NOMO-1 treated with dmso at 0.1 percent for 144 hours (cell line): ENCODE data around the gene ZDHHC12.

Experiments used
- DNase-seq: peaks from one replicate; lab custom pipeline; 2025; ENCODE audit not compliant: unreplicated experiment; lab: John Stamatoyannopoulos, UW

ZDHHC12 gene, protein sequence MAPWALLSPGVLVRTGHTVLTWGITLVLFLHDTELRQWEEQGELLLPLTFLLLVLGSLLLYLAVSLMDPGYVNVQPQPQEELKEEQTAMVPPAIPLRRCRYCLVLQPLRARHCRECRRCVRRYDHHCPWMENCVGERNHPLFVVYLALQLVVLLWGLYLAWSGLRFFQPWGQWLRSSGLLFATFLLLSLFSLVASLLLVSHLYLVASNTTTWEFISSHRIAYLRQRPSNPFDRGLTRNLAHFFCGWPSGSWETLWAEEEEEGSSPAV

DNA sequence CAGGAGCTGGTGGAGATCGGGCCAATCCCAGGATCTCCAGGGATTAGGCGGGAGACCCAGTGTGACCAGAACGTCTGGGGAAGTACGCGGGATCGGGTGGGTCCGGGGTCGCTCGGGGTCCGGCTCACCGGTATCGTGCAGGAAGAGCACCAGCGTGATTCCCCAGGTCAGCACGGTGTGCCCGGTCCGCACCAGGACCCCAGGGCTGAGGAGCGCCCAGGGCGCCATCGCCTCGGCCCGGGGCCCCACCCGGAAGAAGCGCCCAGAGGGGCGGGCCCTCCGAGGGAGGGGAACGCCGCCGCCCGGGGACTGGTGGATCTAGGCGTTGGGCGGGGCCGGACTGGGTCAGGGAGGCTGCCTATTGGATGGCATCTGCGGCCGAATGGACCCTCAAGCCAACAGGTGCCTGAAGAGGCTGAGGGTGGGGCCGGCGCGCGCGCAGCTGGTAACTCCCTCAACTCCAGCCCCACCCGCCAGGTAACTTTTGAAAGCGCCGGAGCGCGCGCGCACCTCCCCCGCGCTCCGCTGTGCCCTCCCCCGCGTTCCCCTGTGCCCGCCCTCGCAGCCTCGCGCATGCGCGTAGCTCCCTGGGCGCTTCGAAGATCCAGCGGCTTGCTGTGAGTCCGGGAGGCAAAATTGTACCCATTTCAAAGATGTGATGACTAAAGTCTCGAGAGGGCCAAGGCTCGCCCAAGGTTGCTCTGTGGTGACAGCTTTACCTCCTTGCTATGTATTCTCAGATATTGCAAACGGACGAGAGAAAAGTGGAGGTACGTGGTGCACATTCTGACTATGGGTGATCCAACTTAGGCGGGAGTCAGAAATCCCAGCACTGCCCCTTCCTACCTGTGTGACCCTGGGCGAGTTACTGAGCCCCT is at the start of gene ZDHHC12:
Gene ZDHHC12, minus strand, starts transcription at position 262 of the 878 bp plus-strand sequence. Its CDS starts 34 bp downstream, at position 228.
- peak; percentile 98 for DNase-seq

DNA sequence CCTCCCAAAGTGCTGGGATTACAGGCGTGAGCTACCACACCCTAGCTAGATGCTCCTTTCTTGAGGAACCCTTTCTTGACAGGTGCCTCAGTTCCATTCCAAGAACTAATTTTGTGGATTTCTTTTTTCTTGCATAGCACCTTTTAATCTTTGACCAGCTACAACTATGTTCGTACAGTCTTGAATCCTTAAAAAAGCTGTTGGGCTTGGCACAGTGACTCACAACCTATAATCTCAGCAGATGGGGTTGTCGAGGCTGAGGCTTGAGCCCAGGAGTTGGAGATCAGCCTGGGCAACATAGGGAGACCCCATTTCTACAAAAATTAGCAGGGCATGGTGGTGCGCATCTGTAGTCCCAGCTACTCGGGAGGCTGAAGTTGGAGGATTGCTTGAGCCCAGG is 49.1 kb upstream of the ZDHHC12 start:
- no peak for DNase-seq

DNA sequence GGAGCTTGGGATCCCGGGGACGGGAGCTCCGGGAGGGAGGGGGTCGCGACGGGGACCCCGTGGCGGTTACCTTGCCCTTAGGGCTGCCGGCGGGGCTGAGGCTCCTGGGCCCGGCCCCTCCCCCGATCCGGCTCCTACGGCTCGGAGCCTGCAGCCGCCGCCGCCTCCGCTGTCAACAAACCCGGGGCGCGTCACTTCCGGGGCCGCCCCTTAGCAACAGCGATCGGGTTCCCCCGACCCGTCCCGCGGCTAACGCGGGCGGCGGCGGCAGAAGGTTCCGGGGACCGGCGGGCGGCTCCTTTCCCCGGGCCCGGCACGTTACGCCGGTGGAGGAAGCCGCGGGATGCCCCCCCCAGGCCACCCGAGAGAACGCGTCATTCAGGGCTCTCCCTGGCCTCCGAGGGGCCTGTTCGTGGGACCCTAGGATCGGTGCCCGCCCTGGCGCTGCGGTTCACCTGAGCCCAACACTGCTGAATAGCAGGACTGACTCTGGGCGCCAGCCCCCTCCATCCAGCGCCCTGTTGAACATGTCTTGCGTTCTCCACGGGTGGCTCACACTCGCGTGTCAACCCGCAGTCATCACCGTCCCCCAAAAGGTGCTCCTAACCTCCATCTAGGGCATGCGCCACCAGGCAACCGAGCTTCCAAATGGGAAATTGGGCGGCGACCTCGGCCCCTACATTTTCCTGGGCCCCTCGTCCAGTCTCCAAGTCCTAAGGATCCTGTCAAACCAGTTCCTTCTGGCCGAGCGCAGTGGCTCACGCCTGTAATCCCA is 48.0 kb upstream of the ZDHHC12 start, which contains the start of gene ZER1:
Gene ZER1, minus strand, starts transcription at position 183 of the 775 bp plus-strand sequence. CDS start 16,362 bp downstream, outside the sequence.
- peak; percentile 76 for DNase-seq

DNA sequence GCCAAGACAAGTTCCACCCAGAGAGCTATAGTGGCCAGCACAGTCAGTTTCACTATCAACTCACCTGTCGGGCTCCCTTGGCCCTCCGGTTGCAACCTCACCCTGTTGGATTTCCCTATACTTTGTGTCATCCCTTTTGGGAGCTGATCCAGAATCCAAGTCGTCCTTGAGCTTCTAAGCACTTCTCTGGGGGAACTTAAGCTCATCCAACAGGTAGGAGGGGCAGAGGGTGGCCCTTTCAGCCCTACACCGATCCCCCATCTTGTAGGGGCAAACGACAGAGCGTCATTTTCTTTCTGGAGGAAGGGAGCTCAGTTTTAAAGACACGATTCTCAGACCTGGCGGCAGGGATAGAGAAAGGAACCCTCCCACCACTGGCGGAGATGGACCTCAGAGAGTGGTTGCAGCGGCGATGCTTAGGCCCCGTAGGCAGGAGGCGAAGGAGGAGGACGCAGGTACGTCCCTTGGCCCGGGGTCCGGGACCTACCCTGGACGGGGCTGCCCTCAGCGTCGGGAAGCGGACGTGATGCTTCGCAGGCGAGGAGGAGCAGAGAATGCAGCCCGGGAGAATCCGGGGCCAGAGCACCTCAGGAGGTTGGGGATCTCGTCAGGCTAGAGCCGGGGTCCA is 47.3 kb upstream of the ZDHHC12 start:
- DNase-seq = no peak

DNA sequence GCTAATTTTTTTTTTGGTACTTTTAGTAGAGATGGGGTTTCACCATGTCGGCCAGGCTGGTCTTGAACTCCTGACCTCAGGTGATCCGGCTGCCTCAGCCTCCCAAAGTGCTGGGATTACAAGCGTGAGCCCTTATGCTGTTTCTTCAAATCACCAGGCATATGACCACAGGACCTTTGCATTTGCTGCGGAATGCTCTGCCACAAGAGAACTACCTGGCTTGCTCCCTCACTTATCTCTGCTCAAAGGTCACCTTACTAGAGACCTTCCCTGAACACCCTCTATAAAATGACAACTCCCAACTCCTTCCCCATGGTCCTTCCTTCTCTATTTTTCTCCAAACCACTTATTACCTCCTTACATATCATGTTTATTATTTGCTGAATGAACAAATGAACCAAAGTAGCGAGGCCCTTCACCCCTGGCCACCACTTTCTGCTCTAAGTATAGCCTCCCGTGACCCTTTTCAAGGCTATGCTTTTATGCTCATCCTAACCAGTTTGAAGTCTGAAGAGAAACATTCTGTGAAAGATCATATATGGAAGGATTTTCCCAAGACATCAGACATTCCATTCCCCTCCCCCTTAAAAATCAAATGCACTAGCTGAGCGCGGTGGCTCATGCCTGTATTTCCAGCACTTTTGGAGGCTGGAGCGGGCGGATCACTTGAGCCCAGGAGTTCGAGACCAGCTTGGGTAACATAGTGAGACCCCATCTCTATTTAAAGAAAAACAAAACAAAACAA is 46.5 kb upstream of the ZDHHC12 start:
- no peak for DNase-seq

DNA sequence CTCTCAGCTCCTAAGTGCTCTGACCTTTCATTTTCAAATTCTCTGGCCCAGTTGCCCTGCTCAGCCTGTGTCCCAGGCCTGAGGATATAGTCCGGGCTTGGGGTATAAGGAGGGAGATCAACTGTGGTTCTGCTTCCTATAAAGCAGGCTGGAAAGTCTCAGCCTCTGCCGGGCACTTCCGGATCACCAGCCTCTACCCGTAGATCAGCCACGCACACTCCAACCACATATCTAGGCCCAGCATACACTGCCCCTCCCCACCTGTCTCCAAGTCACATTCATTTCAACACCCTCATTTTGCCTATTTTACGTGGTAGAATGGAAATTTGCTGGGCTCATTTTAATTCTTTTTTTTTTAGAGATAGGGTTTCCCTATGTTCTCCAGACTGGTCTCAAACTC is 44.7 kb upstream of the ZDHHC12 start:
- no peak for DNase-seq

DNA sequence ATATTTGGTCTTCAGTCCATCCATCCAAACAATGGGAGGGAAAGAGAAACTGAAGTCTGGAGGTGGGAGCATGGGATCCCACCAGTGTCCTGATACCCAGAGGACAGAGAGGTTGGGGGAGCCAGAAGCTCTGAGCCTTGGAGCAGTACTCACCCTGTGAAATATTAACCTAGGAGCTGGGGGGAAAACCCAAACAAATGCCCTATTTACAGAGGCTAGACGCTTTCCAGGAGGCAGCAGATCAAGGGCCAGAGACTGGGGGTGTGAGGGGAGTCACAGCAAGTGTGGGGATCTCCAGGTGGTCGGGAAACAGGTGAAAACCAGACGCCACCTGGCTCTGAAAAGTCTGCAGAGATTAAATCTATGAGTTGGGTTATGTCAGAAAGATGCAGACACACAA is 41.6 kb upstream of the ZDHHC12 start:
- DNase-seq = no peak

DNA sequence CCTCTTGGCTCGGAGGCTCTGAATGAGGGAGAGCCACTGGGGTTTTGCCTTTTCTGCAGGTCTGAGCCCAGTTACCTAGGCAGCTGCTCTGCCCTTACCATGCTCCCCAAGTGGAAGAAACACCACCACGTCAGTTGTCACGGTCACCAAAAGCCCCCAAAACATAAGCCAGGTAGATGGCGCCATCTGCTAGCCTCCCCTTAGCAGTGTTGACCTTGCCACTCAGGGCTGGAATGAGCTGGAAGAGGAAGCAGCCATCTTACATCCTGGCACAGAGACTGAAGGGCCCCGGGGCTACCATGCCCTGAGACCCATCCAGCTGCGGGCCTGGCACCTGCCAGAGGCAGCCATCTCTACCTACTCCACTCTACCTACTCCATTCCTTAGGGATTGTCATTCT is 40.4 kb upstream of the ZDHHC12 start:
- no peak for DNase-seq

DNA sequence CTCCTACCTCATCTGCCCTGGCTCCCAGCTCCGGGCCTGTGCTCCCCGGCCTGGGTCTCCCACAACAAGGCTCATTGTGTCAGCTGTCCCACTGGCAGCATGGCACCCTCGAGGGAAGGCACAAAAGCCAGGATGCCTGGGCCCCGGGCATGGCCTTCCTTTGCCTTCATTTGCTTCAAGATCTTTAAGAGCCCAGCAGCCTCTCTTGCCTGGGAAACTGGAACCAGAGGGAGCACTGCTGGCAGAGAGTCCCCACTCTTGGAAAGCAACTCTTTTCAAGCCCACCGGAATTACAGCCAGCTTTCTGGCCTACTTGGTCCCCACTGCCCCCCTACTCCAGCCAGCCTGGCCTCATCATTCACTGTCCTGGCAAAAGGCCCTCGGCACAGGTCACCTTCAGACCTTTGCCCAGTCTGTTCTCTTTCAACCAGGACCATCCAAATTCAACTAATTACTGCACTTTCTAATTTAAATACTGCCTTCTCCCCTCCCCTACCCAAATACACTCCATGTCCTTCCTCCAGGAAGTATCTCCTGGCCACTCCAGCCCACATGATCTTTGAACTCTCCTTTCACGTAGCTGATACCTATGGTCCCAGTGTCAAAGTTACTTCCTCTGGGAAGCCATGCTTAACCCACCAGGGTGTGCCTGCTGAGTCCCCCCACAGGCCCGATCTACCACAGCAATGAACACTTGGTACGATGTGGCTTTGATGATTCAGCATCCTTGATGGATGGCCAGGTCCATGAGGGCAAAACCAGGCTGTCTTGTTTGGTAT is 38.9 kb upstream of the ZDHHC12 start:
- DNase-seq = no peak

DNA sequence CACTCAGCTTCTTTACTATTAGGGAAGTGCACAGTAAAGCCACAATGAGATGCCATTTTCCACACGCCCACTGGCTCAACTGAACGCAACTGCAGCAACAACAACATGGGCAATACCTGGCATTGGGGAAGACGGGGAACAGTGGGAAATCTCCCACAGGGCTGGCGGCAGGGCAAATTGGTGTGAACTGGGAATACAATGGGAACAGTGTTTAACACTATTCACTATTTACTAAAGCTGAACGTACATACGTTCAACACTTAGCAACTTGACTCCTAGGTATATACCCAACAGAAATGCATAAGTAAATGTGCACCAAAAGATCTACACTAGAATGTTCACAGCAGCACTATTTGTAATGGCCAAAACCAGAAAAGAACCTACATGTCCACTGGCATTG is 33.7 kb upstream of the ZDHHC12 start:
- DNase-seq = no peak

DNA sequence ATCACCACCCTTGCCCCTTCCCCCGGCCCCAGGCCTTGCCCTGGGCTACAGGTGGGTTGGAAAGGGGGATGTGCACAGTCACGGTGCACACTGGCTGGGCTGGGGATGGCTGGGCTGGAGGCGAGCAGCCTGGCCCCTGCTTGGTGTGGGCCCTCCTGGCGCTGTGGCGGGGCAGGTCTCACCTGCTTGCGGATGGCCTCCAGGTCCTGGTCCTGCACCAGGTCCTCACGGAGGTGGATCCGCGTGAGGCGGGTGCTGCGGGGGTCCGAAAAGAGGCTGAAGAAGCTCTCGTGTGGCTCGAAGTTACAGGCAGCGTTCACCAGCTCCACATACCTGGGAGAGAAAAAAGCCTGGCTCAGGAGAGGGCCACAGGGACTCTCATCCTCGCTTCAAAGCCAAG is 29.7 kb upstream of the ZDHHC12 start:
- DNase-seq = no peak

DNA sequence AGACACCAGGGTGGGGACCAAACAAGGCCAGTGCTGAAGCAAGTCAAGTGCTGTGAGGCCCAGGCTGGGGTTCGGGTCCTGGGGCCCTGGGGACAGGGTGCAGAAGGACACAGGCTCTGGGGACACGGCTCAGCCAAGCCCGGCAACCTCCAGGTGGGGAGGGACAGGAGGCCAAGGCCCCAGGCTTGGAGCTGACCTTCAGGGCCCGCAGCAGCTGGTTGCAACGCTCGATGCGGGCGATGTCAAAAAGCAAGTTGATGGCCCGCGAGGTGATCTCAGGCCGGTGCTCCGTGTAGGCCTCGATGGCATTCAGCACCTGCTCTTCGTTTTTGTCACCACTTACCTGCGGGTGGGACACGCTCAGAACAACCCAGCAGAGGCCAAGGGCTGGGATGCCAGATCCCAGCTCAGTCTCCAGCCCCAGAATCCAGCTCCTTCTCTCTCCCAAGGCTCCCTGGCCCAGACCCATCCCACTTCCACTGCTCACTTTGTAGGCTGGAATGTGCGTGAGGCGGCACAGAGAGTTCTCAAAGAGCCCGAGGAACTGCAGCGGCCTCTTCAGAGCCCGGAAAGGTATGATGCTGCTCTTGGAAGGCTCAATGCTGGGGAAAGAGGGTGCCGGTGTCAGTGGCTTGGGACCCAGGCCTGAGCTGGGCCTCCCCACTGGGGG is 27.1 kb upstream of the ZDHHC12 start:
- DNase-seq = no peak

DNA sequence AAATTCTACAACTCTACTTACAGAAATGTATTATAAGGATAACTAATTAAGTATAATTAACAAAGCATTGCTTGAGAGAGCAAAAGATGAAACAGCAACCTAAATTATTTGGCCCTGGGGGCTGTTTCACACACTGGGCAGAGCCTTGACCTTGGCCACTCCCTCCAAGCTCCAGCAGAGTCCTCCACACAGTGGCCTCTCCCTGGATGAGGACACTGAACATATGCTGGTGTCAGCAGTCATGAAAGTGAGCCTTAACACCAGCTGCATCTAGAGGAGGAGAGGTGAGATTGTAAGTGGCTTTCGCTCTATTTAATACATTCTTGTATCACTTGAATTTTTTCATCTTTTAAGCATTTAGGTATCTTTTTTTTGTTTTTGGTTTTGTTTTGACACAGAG is 23.3 kb upstream of the ZDHHC12 start:
- no peak for DNase-seq

DNA sequence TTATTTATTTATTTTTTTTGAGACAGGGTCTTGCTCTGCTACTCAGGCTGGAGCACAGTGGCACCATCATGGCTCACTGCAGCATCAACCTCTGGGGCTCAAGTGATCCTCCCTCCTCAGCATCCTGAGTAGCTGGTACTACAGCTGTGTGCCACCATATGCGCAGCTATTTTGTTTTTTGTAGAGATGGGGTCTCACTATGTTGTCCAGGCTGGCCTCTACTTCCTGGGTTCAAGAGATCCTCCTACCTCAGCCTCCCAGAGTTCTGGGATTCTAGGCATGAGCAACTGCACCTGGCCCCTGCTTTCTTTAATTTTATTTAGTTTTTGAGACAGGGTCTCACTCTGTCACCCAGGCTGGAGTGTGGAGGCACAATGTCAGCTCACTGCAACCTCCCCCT is 19.5 kb upstream of the ZDHHC12 start:
- DNase-seq = no peak

DNA sequence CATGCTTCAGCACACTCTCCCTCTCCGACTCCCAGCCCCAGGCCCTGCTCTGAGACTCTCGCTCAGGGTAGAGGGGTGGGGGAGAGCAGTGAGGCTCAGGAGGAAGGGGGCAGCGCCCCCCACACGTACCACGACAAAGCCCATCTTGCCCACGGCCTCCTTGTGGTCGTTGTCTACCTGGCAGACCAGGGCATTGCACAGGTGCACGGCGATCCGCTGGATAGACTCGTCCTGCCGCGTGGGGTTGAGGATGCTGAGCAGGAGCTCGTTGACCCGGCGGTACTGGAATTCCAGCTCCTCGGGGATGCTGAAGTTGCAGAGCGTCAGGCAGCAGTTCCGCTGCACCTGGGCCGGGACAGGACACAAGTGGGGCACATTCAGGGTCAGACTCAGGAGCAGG is 18.5 kb upstream of the ZDHHC12 start:
- no peak for DNase-seq

DNA sequence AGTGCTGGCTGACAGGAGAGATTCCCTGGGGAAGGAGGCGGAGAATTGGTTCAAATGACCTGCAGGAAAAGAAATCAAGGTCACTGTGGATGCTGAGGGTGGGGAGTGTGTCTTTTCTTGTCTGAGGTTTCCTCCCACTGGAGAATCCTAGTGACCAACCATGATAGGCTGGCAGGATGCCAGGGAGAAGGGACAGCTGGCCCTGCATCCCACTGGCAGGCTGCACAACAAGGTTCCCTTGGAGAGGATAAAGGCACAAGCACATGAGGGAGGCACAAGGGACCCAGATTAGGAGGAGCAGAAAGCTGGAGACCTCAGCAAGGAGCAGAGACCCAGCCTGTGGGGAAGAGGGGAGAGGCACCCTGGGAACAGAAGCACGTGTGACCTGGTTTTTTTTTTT is 11.4 kb upstream of the ZDHHC12 start:
- DNase-seq = no peak

DNA sequence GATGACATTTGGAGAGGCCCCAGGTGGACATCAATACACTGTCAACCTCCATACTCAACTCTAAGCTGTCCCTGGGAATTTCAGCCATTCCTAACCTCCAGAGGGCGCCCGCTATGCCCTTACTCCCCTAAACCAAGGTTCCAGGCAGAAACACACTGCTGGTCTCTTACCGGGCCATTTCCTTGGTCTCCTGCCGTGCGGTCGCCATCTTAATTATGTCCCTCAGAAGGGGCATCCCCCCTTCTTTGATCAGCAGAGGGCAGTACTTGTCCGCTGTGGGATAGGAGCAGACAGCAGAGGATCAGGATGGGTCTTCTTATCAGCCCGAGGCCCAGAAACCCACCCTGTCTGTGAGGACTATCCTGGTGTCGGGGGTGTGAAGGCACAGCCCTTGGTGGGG is 9.3 kb upstream of the ZDHHC12 start:
- peak; percentile 56 for DNase-seq

DNA sequence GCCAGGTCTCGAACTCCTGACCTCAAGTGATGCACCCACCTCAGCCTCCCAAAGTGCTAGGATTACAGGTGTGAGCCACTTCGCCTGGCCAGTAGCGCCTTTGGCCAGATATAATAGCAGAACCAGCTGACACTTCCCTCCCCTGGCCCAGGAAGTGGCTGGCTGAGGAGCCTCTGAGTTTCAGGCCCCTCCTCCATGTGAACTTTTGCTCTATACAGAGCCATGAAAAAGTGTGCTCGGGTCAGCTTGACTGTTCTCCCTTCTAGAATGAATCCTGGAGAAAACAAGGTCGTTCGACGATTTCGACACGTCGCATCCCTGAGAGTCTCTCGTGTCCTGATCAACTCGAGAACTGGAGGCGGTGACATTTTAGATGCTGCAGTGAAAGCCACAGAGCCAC is 8.6 kb upstream of the ZDHHC12 start:
- DNase-seq = no peak

DNA sequence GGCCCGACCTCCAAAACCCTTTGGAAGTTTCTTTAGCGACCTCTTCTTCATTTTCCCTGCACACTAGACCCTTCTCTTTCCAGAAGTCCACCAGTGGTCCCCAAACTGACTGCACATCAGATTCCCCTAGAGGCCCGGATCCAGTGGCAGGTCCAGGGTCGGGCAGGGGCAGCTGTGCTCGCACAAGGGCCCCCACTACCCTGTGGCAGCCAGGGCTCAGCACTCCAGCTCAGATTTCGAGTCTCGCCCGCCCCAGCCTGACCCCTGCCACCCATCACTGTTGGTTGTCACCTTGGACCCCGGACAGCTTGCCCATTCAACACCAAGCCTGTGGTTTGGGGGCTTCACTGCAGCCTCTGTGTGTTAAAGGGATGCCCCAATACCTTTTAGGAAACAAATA is 7.8 kb upstream of the ZDHHC12 start:
- no peak for DNase-seq
